Progenitor cell of endocrine pancreas (in vitro differentiated cells): Measurements from ENCODE around the gene RMND5B. TPM values are rescaled to one million over a fixed set of nuclear protein-coding genes. Genes with fewer than 3 reads are reported as not detected.

Experiments
- DNase-seq: peaks from one replicate; pipeline ENCODE4 v3.0.0; 2021; ENCODE audit warnings: low spot score; ENCODE audit not compliant: unreplicated experiment
- H3K27ac Mint-ChIP-seq: 2 replicates; pipeline ENCODE4 v1.8.0; 2021; ENCODE audit warnings: mild to moderate bottlenecking, moderate library complexity, mixed read lengths
- H3K27me3 Mint-ChIP-seq: 2 replicates; pipeline ENCODE4 v1.8.0; 2021; ENCODE audit warnings: mixed read lengths
- H3K36me3 Mint-ChIP-seq: 2 replicates; pipeline ENCODE4 v1.8.0; 2022; ENCODE audit warnings: mixed read lengths; ENCODE audit not compliant: insufficient read depth
- H3K4me1 Mint-ChIP-seq: 2 replicates; pipeline ENCODE4 v1.8.0; 2021; ENCODE audit warnings: low read depth, mixed read lengths
- H3K4me3 Mint-ChIP-seq: 2 replicates; pipeline ENCODE4 v1.8.0; 2021; ENCODE audit warnings: low read depth, mild to moderate bottlenecking, moderate library complexity, mixed read lengths
- H3K9me3 Mint-ChIP-seq: 2 replicates; pipeline ENCODE4 v1.8.0; 2021; ENCODE audit warnings: low read depth, mixed read lengths
- CTCF ChIP-seq: fragments of 200-600 bp; sonication (generic); IDR thresholded peaks from one replicate; pipeline ENCODE4 v1.5.0; 2021; ENCODE audit warnings: antibody characterized with exemption, mild to moderate bottlenecking; ENCODE audit not compliant: unreplicated experiment
- total RNA-seq: library from RNA; stranded (reverse); gene quantifications from 2 replicates; pipeline ENCODE4 v1.2.1, GENCODE V29; 2021

RMND5B gene
- total RNA-seq, 1 donor from 2014 or later = 48.5 TPM

- Mint-ChIP-seq H3K27me3 (no peaks in the 10 kb centered on the region), H3K4me1 (no peaks in the 10 kb centered on the region), H3K9me3 (no peaks in the 10 kb centered on the region), H3K36me3 (peaks cover 20% of the 10 kb centered on the region), H3K4me3 (no peak overlapping the region), H3K27ac (no peak overlapping the region)
- DNase-seq = no peak
- TF ChIP-seq CTCF = no peak
Observed at GRCh38 chr5:178143901-178144300, 13.1 kb downstream of the RMND5B start.

GRCh38 chr5:178145965-178146820 is 15.4 kb downstream of the RMND5B start:
- H3K36me3 Mint-ChIP-seq = peaks cover 19% of the 10 kb centered on the region
- no peak overlapping the region for H3K27ac Mint-ChIP-seq
- H3K4me1 Mint-ChIP-seq = no peaks in the 10 kb centered on the region
- TF ChIP-seq CTCF = peak; percentile 83
- no peaks in the 10 kb centered on the region for H3K9me3 Mint-ChIP-seq
- peak; percentile 61 for DNase-seq
- no peaks in the 10 kb centered on the region for H3K27me3 Mint-ChIP-seq
- H3K4me3 Mint-ChIP-seq = no peak overlapping the region

GRCh38 chr5:178147406-178147805 is 16.6 kb downstream of the RMND5B start:
- no peaks in the 10 kb centered on the region for H3K9me3 Mint-ChIP-seq
- no peak overlapping the region for H3K27ac Mint-ChIP-seq
- no peak for DNase-seq
- H3K36me3 Mint-ChIP-seq = peaks cover 19% of the 10 kb centered on the region
- H3K4me3 Mint-ChIP-seq = no peak overlapping the region
- no peaks in the 10 kb centered on the region for H3K27me3 Mint-ChIP-seq
- TF ChIP-seq CTCF = no peak
- H3K4me1 Mint-ChIP-seq = peaks cover 1% of the 10 kb centered on the region

GRCh38 chr5:178149199-178149932 is 18.6 kb downstream of the RMND5B start:
- Mint-ChIP-seq H3K4me3 (no peak overlapping the region), H3K36me3 (peaks cover 13% of the 10 kb centered on the region), H3K4me1 (peaks cover 8% of the 10 kb centered on the region), H3K9me3 (no peaks in the 10 kb centered on the region), H3K27me3 (no peaks in the 10 kb centered on the region), H3K27ac (no peak overlapping the region)
- no peak for DNase-seq
- no peak for TF ChIP-seq CTCF

- Mint-ChIP-seq H3K4me1 (peaks cover 8% of the 10 kb centered on the region), H3K4me3 (peak overlapping the region; percentile 44), H3K36me3 (peaks cover 9% of the 10 kb centered on the region), H3K27me3 (no peaks in the 10 kb centered on the region), H3K9me3 (no peaks in the 10 kb centered on the region), H3K27ac (no peak overlapping the region)
- no peak for TF ChIP-seq CTCF
- no peak for DNase-seq
Observed at GRCh38 chr5:178150977-178151734, 20.3 kb downstream of the RMND5B start.
